CD4-positive, CD25-positive, alpha-beta regulatory T cell (primary cell): ENCODE data around the gene ARSD. TPM values are rescaled to one million over a fixed set of nuclear protein-coding genes. Genes with fewer than 3 reads are reported as not detected.
"Not testable (repeated sequence)": the region's sequence is repeated elsewhere in the genome, so short reads cannot be mapped to it uniquely, and the experiment has no call there.

ENCODE experiments used
- ATAC-seq, 2 donors: fragments of 150-1000 bp; cut with Tn5 transposase; one replicate each; pipeline ENCODE4 v1.10.0; 2021; ENCODE audit warnings: low read depth in 2 of 2, moderate number of reproducible peaks in 2 of 2, moderate library complexity in 1 of 2
- DNase-seq, 3 donors: peaks; one replicate each; pipeline versions ENCODE4 v3.0.0 to v3.0.0-alpha.2; 2012 to 2022; ENCODE audit warnings: mixed read lengths in 1 of 3
- H3K27ac ChIP-seq: one replicate; pipeline ENCODE4 v1.7.0; 2013; ENCODE audit warnings: mild to moderate bottlenecking, low read length; ENCODE audit not compliant: insufficient read depth, poor library complexity, severe bottlenecking
- H3K27me3 ChIP-seq: one replicate; pipeline ENCODE4 v1.7.0; 2013; ENCODE audit warnings: low read length; ENCODE audit not compliant: control insufficient read depth, insufficient read depth
- H3K36me3 ChIP-seq: one replicate; pipeline ENCODE4 v1.7.0; 2013; ENCODE audit warnings: mild to moderate bottlenecking, low read length, moderate library complexity; ENCODE audit not compliant: control insufficient read depth, insufficient read depth
- H3K4me1 ChIP-seq: 2 replicates; pipeline ENCODE4 v1.7.0; 2013; ENCODE audit warnings: mild to moderate bottlenecking, low read length; ENCODE audit not compliant: insufficient read depth, control insufficient read depth, poor library complexity, severe bottlenecking
- H3K4me3 ChIP-seq: one replicate; pipeline ENCODE4 v1.7.0; 2013; ENCODE audit warnings: low read depth, mild to moderate bottlenecking, low read length, moderate library complexity
- H3K9me3 ChIP-seq, 2 experiments: 1 replicate in 1 of 2; 2 replicates in 1 of 2; pipeline ENCODE4 v1.7.0; 2013; ENCODE audit warnings: low read length in 2 of 2, mild to moderate bottlenecking in 1 of 2, moderate library complexity in 1 of 2; ENCODE audit not compliant: control insufficient read depth in 2 of 2
- H3K27ac Mint-ChIP-seq, 3 donors: one replicate each; pipeline ENCODE4 v1.8.0; 2020 to 2022; ENCODE audit warnings: mild to moderate bottlenecking in 3 of 3, mixed read lengths in 3 of 3, moderate library complexity in 2 of 3
- H3K27me3 Mint-ChIP-seq: one replicate; pipeline ENCODE4 v1.8.0; 2022; ENCODE audit warnings: mild to moderate bottlenecking, mixed read lengths
- H3K36me3 Mint-ChIP-seq: one replicate; pipeline ENCODE4 v1.8.0; 2020; ENCODE audit warnings: mixed read lengths
- H3K4me1 Mint-ChIP-seq, 4 donors: one replicate each; pipeline ENCODE4 v1.8.0; 2020 to 2022; ENCODE audit warnings: mixed read lengths in 4 of 4, mild to moderate bottlenecking in 1 of 4
- H3K4me3 Mint-ChIP-seq, 4 donors: one replicate each; pipeline ENCODE4 v1.8.0; 2020 to 2022; ENCODE audit warnings: mild to moderate bottlenecking in 4 of 4, mixed read lengths in 4 of 4, moderate library complexity in 3 of 4
- H3K9me3 Mint-ChIP-seq, 7 donors: one replicate each; pipeline ENCODE4 v1.8.0; 2020 to 2022; ENCODE audit warnings: mixed read lengths in 7 of 7, mild to moderate bottlenecking in 3 of 7, moderate library complexity in 2 of 7
- polyA plus RNA-seq, 4 donors: library from polyadenylated mRNA; unstranded; fragments of 300-500 nt; fragmentation: Illumina TruSeq; gene quantifications; one replicate each; pipeline ENCODE4 v1.2.3, GENCODE V29; 2021
- total RNA-seq: library from RNA; stranded (reverse); gene quantifications from one replicate; pipeline ENCODE4 v1.2.3, GENCODE V29; 2022

The ARSD gene
- total and polyA plus RNA-seq, 5 donors from 2014 or later, result 0.67 to 1.8 (median 1.5) TPM

- not testable (repeated sequence) for H3K4me1 ChIP-seq, H3K27ac ChIP-seq, H3K4me3 Mint-ChIP-seq, DNase-seq, H3K4me3 ChIP-seq, H3K27me3 ChIP-seq, H3K36me3 ChIP-seq, H3K9me3 ChIP-seq, H3K36me3 Mint-ChIP-seq, H3K4me1 Mint-ChIP-seq, ATAC-seq, H3K27me3 Mint-ChIP-seq
- H3K27ac Mint-ChIP-seq, result peak overlapping the region in 1 of 3 donors; percentile 37
- peaks cover 0 to 14% (median 0%) of the 10 kb centered on the region in 7 donors for H3K9me3 Mint-ChIP-seq
Measured at GRCh38 chrX:2897690-2898623, 31.2 kb downstream of the ARSD start.

- no peak overlapping the region for H3K27ac Mint-ChIP-seq
- Histone ChIP-seq H3K27ac (no peak overlapping the region), H3K4me3 (no peak overlapping the region), H3K27me3 (no peaks in the 10 kb centered on the region), H3K36me3 (no peaks in the 10 kb centered on the region), H3K9me3 (no peaks in the 10 kb centered on the region), H3K4me1 (no peaks in the 10 kb centered on the region)
- no peaks in the 10 kb centered on the region for H3K27me3 Mint-ChIP-seq
- ATAC-seq, result no peak
- DNase-seq, result no peak
- H3K4me3 Mint-ChIP-seq, result no peak overlapping the region
- H3K36me3 Mint-ChIP-seq, result no peaks in the 10 kb centered on the region
- H3K4me1 Mint-ChIP-seq, result peaks cover 0 to 6% (median 0%) of the 10 kb centered on the region in 4 donors
- peaks cover 0 to 10% (median 0%) of the 10 kb centered on the region in 7 donors for H3K9me3 Mint-ChIP-seq
Measured at GRCh38 chrX:2897311-2897689, 31.8 kb downstream of the ARSD start.

GRCh38 chrX:2894885-2895292, 34.2 kb downstream of the ARSD start:
- no peak for ATAC-seq
- no peak for DNase-seq
- H3K27ac Mint-ChIP-seq, result no peak overlapping the region
- peaks cover 0 to 7% (median 0%) of the 10 kb centered on the region in 4 donors for H3K4me1 Mint-ChIP-seq
- H3K9me3 Mint-ChIP-seq, result peaks cover 0 to 7% (median 0%) of the 10 kb centered on the region in 7 donors
- no peaks in the 10 kb centered on the region for H3K36me3 Mint-ChIP-seq
- Histone ChIP-seq H3K4me3 (no peak overlapping the region), H3K27me3 (no peaks in the 10 kb centered on the region), H3K27ac (no peak overlapping the region), H3K9me3 (no peaks in the 10 kb centered on the region), H3K4me1 (no peaks in the 10 kb centered on the region), H3K36me3 (no peaks in the 10 kb centered on the region)
- no peaks in the 10 kb centered on the region for H3K27me3 Mint-ChIP-seq
- H3K4me3 Mint-ChIP-seq, result no peak overlapping the region

GRCh38 chrX:2892816-2893215, 36.3 kb downstream of the ARSD start:
- no peak for ATAC-seq
- peaks cover 0 to 7% (median 0%) of the 10 kb centered on the region in 7 donors for H3K9me3 Mint-ChIP-seq

GRCh38 chrX:2890536-2891460, 38.3 kb downstream of the ARSD start:
- H3K4me3 Mint-ChIP-seq, H3K4me3 ChIP-seq, DNase-seq, H3K9me3 ChIP-seq, H3K36me3 Mint-ChIP-seq, H3K27ac ChIP-seq, H3K4me1 ChIP-seq, ATAC-seq, H3K27me3 Mint-ChIP-seq, H3K9me3 Mint-ChIP-seq, H3K27ac Mint-ChIP-seq, H3K36me3 ChIP-seq, H3K27me3 ChIP-seq: not testable (repeated sequence)
- peaks cover 0 to 14% (median 4%) of the 10 kb centered on the region in 4 donors for H3K4me1 Mint-ChIP-seq

More at GRCh38 chrX:2892816-2893215, 36.3 kb downstream of the ARSD start:
- no peaks in the 10 kb centered on the region for H3K36me3 Mint-ChIP-seq
- H3K27ac ChIP-seq, result no peak overlapping the region
- peaks cover 0 to 14% (median 4%) of the 10 kb centered on the region in 4 donors for H3K4me1 Mint-ChIP-seq
- DNase-seq, result no peak
- H3K9me3 ChIP-seq, result no peaks in the 10 kb centered on the region
- H3K27me3 ChIP-seq, result no peaks in the 10 kb centered on the region
- no peaks in the 10 kb centered on the region for H3K4me1 ChIP-seq
- no peak overlapping the region for H3K4me3 Mint-ChIP-seq
- H3K27me3 Mint-ChIP-seq, result peaks cover 6% of the 10 kb centered on the region
- H3K4me3 ChIP-seq, result no peak overlapping the region
- no peak overlapping the region for H3K27ac Mint-ChIP-seq
- H3K36me3 ChIP-seq, result no peaks in the 10 kb centered on the region

- H3K4me3 ChIP-seq, result peak overlapping the region; percentile 51
- H3K9me3 Mint-ChIP-seq, result not testable (repeated sequence)
Measured at GRCh38 chrX:2889706-2890490, 39.2 kb downstream of the ARSD start.

GRCh38 chrX:2889045-2889605, 40.0 kb downstream of the ARSD start:
- Mint-ChIP-seq H3K36me3 (no peaks in the 10 kb centered on the region), H3K4me1 (peaks cover 0 to 14% (median 4%) of the 10 kb centered on the region in 4 donors), H3K27ac (peak overlapping the region in 2 of 3 donors; percentile 12 to 28), H3K9me3 (peaks cover 0 to 6% (median 0%) of the 10 kb centered on the region in 7 donors), H3K4me3 (peak overlapping the region in 3 of 4 donors; percentile 80 to 92 (median 84)), H3K27me3 (peaks cover 6% of the 10 kb centered on the region)
- Histone ChIP-seq H3K4me1 (no peaks in the 10 kb centered on the region), H3K27me3 (no peaks in the 10 kb centered on the region), H3K36me3 (no peaks in the 10 kb centered on the region), H3K27ac (no peak overlapping the region), H3K4me3 (peak overlapping the region; percentile 51), H3K9me3 (no peaks in the 10 kb centered on the region)
- no peak for ATAC-seq
- no peak for DNase-seq

More at GRCh38 chrX:2889706-2890490, 39.2 kb downstream of the ARSD start:
- not testable (repeated sequence) for H3K27me3 ChIP-seq, H3K4me1 ChIP-seq, H3K36me3 ChIP-seq, ATAC-seq, H3K36me3 Mint-ChIP-seq, H3K27me3 Mint-ChIP-seq, H3K9me3 ChIP-seq, DNase-seq, H3K27ac ChIP-seq
- Mint-ChIP-seq H3K4me3 (peak overlapping the region in 3 of 4 donors; percentile 80 to 92 (median 84)), H3K27ac (peak overlapping the region in 2 of 3 donors; percentile 12 to 53), H3K4me1 (peaks cover 0 to 14% (median 4%) of the 10 kb centered on the region in 4 donors)
